Liver (tissue), 3 donors: ENCODE data around the gene TLR7.

Experiments
- JUND ChIP-seq, 2 donors: IDR thresholded peaks; 2 replicates each; pipeline ENCODE4 v1.6.1; 2016; ENCODE audit warnings: antibody characterized with exemption in 2 of 2
- RAD21 ChIP-seq, 2 donors: IDR thresholded peaks; 2 replicates each; pipeline ENCODE4 v1.6.1; 2016; ENCODE audit warnings: antibody characterized with exemption in 2 of 2, mild to moderate bottlenecking in 2 of 2
- SP1 ChIP-seq: IDR thresholded peaks from 2 replicates; pipeline ENCODE4 v1.6.1; 2018; ENCODE audit warnings: antibody characterized with exemption, mild to moderate bottlenecking
- TAF1 ChIP-seq: conservative IDR thresholded peaks from 2 replicates; pipeline ENCODE4 v1.6.1; 2016; ENCODE audit warnings: antibody characterized with exemption, mild to moderate bottlenecking
- TF ChIP-seq, protein P1 (sequence below): IDR thresholded peaks from 2 replicates; pipeline ENCODE4 v1.6.1; 2016; ENCODE audit warnings: antibody characterized with exemption
- TF ChIP-seq, protein P2 (sequence below): fragments of 150-350 bp; IDR thresholded peaks from 2 replicates; pipeline ENCODE4 v1.5.1; 2017; ENCODE audit warnings: improper control_type of control experiment, low read depth, low read length; ENCODE audit not compliant: missing input control
- TF ChIP-seq, protein P3 (sequence below): IDR thresholded peaks from 2 replicates; pipeline ENCODE4 v1.6.1; 2016; ENCODE audit warnings: antibody characterized with exemption, mild to moderate bottlenecking
- TF ChIP-seq, protein P4 (sequence below): IDR thresholded peaks from 2 replicates; pipeline ENCODE4 v1.6.1; 2016; ENCODE audit warnings: antibody characterized with exemption
- donor health status: healthy.
- donor health status: healthy.

DNA sequence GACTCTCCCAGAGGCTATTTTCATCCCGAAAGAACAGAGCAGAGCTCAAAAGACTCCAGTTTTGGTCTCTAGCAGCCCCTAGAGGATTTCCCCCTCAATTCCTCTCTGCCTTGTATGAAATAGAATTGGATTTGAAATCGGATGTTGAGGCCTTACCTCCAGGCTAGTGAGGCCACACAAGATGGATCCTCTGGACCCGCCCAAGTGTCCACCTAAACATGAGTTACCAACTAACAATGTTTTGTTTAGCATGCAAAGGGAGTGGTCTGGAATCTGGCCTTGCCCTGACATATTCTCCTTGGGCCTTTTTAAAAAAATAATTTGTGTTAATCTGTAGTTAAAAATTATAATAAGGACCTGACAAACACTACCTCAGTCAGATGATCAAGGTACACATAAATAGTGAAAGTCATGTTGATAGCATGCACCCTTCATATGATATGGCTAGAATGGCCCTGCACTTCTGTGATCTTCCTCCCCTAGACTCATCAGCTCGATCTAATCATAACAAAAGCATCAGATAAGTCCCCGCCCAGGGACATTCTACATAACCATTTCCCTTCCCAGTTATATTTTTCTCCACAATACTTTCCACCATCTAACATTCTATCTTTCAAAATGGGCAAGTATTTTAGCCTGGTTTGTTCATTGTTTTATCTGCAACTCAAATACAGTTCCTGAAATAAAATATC is 46.1 kb downstream of the TLR7 start:
- TF ChIP-seq TAF1 (no peak), SP1 (no peak), JUND (IDR thresholded peaks at IDR 0.05) (no peak), RAD21 (IDR thresholded peaks at IDR 0.05) (no peak)
- TF ChIP-seq, protein P1, sequence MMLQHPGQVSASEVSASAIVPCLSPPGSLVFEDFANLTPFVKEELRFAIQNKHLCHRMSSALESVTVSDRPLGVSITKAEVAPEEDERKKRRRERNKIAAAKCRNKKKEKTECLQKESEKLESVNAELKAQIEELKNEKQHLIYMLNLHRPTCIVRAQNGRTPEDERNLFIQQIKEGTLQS = no peak
- TF ChIP-seq, protein P2, sequence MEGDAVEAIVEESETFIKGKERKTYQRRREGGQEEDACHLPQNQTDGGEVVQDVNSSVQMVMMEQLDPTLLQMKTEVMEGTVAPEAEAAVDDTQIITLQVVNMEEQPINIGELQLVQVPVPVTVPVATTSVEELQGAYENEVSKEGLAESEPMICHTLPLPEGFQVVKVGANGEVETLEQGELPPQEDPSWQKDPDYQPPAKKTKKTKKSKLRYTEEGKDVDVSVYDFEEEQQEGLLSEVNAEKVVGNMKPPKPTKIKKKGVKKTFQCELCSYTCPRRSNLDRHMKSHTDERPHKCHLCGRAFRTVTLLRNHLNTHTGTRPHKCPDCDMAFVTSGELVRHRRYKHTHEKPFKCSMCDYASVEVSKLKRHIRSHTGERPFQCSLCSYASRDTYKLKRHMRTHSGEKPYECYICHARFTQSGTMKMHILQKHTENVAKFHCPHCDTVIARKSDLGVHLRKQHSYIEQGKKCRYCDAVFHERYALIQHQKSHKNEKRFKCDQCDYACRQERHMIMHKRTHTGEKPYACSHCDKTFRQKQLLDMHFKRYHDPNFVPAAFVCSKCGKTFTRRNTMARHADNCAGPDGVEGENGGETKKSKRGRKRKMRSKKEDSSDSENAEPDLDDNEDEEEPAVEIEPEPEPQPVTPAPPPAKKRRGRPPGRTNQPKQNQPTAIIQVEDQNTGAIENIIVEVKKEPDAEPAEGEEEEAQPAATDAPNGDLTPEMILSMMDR = no peak
- TF ChIP-seq, protein P3, sequence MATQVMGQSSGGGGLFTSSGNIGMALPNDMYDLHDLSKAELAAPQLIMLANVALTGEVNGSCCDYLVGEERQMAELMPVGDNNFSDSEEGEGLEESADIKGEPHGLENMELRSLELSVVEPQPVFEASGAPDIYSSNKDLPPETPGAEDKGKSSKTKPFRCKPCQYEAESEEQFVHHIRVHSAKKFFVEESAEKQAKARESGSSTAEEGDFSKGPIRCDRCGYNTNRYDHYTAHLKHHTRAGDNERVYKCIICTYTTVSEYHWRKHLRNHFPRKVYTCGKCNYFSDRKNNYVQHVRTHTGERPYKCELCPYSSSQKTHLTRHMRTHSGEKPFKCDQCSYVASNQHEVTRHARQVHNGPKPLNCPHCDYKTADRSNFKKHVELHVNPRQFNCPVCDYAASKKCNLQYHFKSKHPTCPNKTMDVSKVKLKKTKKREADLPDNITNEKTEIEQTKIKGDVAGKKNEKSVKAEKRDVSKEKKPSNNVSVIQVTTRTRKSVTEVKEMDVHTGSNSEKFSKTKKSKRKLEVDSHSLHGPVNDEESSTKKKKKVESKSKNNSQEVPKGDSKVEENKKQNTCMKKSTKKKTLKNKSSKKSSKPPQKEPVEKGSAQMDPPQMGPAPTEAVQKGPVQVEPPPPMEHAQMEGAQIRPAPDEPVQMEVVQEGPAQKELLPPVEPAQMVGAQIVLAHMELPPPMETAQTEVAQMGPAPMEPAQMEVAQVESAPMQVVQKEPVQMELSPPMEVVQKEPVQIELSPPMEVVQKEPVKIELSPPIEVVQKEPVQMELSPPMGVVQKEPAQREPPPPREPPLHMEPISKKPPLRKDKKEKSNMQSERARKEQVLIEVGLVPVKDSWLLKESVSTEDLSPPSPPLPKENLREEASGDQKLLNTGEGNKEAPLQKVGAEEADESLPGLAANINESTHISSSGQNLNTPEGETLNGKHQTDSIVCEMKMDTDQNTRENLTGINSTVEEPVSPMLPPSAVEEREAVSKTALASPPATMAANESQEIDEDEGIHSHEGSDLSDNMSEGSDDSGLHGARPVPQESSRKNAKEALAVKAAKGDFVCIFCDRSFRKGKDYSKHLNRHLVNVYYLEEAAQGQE = no peak
- TF ChIP-seq, protein P4, sequence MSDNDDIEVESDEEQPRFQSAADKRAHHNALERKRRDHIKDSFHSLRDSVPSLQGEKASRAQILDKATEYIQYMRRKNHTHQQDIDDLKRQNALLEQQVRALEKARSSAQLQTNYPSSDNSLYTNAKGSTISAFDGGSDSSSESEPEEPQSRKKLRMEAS = no peak
